ENCODE data around the gene ZBTB20.
A peak's percentile ranks its signal among the peaks of the same experiment; 100 is the strongest.

- peak in 3 of 4 experiments; percentile 19 to 56 (median 32) for TF ChIP-seq CTCF (IDR thresholded peaks at IDR 0.05)
- no peak for TF ChIP-seq POLR2AphosphoS5 (IDR thresholded peaks at IDR 0.05)
- TF ChIP-seq POLR2A (IDR thresholded peaks at IDR 0.05), result no peak
These were observed 319.6 kb downstream of the ZBTB20 start for GRCh38 chr3:114827495-114827894.
